ENCODE measurements around the gene ELOF1. TPM values are rescaled to one million over a fixed set of nuclear protein-coding genes. Genes with fewer than 3 reads are reported as not detected.
"Not testable (repeated sequence)": the region's sequence is repeated elsewhere in the genome, so short reads cannot be mapped to it uniquely, and the experiment has no call there.

Gene ELOF1
- 64.3 and 64.6 TPM in 2 replicates for total RNA-seq

- intact Hi-C loops (cut with micrococcal nuclease): loop anchor here (1.0 kb wide), 10 partner anchors 23 to 404 kb away; partner anchors contain the start of genes ECSIT, ODAD3, PRKCSH and SPC24
Measured at GRCh38 chr19:11558881-11559828, at the start of gene ELOF1. Gene ELOF1 (minus strand): TSS chr19:11559230. CDS start chr19:11554347, 4,883 bp downstream.

GRCh38 chr19:11606484-11606883 is 47.5 kb upstream of the ELOF1 start:
- intact Hi-C loops (cut with micrococcal nuclease): no loop called here

- intact Hi-C loops (cut with micrococcal nuclease): not testable (repeated sequence)
Measured at GRCh38 chr19:11599704-11600103, 40.7 kb upstream of the ELOF1 start.

- intact Hi-C loops (cut with micrococcal nuclease): no loop called here
Measured at GRCh38 chr19:11598746-11599145, 39.7 kb upstream of the ELOF1 start.

- intact Hi-C loops (cut with micrococcal nuclease): no loop called here
Measured at GRCh38 chr19:11598103-11598483, 39.1 kb upstream of the ELOF1 start.

GRCh38 chr19:11597202-11598102 is 38.4 kb upstream of the ELOF1 start, which contains the start of gene ZNF627:
Gene ZNF627 (plus strand): TSS chr19:11597483. CDS start chr19:11597628, 145 bp downstream.
- intact Hi-C loops (cut with micrococcal nuclease): loop anchor here (1.0 to 2.0 kb wide), 10 partner anchors 16 to 565 kb away; partner anchors contain the start of genes CCDC159, ECSIT, ELOF1 and TMEM205

- intact Hi-C loops (cut with micrococcal nuclease): loop anchor here (2.0 kb wide), 2 partner anchors 143 to 567 kb away; partner anchors contain the start of genes ZNF136 and ZNF823
Measured at GRCh38 chr19:11596156-11596555, 37.1 kb upstream of the ELOF1 start.

GRCh38 chr19:11594084-11594483 is 35.1 kb upstream of the ELOF1 start:
- intact Hi-C loops (cut with micrococcal nuclease): no loop called here

- intact Hi-C loops (cut with micrococcal nuclease): loop anchor here (1.0 to 5.0 kb wide), 7 partner anchors 28 to 451 kb away; partner anchors contain the start of gene ZNF653
Measured at GRCh38 chr19:11587975-11588631, 29.1 kb upstream of the ELOF1 start.

GRCh38 chr19:11587302-11587974 is 28.4 kb upstream of the ELOF1 start:
- intact Hi-C loops (cut with micrococcal nuclease): loop anchor here (1.0 to 5.0 kb wide), 7 partner anchors 27 to 450 kb away; partner anchors contain the start of gene ZNF653

- intact Hi-C loops (cut with micrococcal nuclease): loop anchor here (2.0 to 5.0 kb wide), 2 partner anchors 82 to 449 kb away; partner anchors contain the start of gene ZNF653
Measured at GRCh38 chr19:11586331-11586730, 27.3 kb upstream of the ELOF1 start.

- intact Hi-C loops (cut with micrococcal nuclease): loop anchor here (1.0 to 5.0 kb wide), 5 partner anchors 16 to 199 kb away; partner anchors contain the start of genes EPOR, ODAD3, PRKCSH and ZNF627
Measured at GRCh38 chr19:11581740-11582139, 22.7 kb upstream of the ELOF1 start.

- intact Hi-C loops (cut with micrococcal nuclease): loop anchor here (5.0 kb wide), 2 partner anchors 143 to 198 kb away; partner anchors contain the start of genes EPOR, ODAD3 and PRKCSH
Measured at GRCh38 chr19:11580116-11580515, 21.1 kb upstream of the ELOF1 start.

- intact Hi-C loops (cut with micrococcal nuclease): no loop called here
Measured at GRCh38 chr19:11578258-11579142, 19.5 kb upstream of the ELOF1 start.

GRCh38 chr19:11577451-11578257 is 18.6 kb upstream of the ELOF1 start, which contains the start of gene ACP5:
Gene ACP5 (minus strand): TSS chr19:11577645. CDS start chr19:11577317, 328 bp downstream.
- intact Hi-C loops (cut with micrococcal nuclease): no loop called here

- intact Hi-C loops (cut with micrococcal nuclease): no loop called here
Measured at GRCh38 chr19:11576227-11576626, 17.2 kb upstream of the ELOF1 start.

- intact Hi-C loops (cut with micrococcal nuclease): no loop called here
Measured at GRCh38 chr19:11574689-11575088, 15.7 kb upstream of the ELOF1 start.

GRCh38 chr19:11573763-11574162 is 14.7 kb upstream of the ELOF1 start:
- intact Hi-C loops (cut with micrococcal nuclease): not testable (repeated sequence)
